Lower leg skin (tissue), 3 donors: Measurements from ENCODE around the gene TMEM164.

ENCODE experiments used
- POLR2A ChIP-seq, 2 donors: fragments of 450-650 bp; IDR thresholded peaks; one replicate each; pipeline ENCODE4 v1.6.1; 2016 to 2017; ENCODE audit warnings: antibody characterized with exemption in 2 of 2, mild to moderate bottlenecking in 1 of 2, moderate library complexity in 1 of 2
- TF ChIP-seq, protein P1 (sequence below), 3 donors: fragments of 450-650 bp; IDR thresholded peaks; one replicate each; pipeline ENCODE4 v1.5.1; 2016; ENCODE audit warnings: antibody characterized with exemption in 3 of 3, mild to moderate bottlenecking in 3 of 3, moderate library complexity in 2 of 3

DNA sequence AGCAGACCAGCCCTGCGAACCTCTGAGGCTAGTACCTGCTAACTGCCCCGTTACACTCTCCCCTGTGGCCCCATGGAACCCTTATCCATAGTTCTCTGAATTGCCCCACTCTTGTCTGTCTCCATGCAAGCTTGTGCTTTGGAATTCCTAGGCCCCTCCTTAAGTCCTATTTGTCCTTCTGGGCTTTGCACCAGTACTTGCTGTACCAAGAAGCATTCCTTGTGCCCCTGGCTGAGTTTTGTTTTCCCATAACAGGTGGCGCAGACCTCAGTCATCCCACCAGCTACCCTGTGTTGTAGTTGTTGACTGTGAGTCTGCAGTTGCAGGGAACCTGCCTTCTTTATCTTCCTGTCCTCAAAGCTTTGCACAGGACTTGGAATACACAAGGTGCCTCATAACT is 167.1 kb downstream of the TMEM164 start:
- TF ChIP-seq, protein P1, sequence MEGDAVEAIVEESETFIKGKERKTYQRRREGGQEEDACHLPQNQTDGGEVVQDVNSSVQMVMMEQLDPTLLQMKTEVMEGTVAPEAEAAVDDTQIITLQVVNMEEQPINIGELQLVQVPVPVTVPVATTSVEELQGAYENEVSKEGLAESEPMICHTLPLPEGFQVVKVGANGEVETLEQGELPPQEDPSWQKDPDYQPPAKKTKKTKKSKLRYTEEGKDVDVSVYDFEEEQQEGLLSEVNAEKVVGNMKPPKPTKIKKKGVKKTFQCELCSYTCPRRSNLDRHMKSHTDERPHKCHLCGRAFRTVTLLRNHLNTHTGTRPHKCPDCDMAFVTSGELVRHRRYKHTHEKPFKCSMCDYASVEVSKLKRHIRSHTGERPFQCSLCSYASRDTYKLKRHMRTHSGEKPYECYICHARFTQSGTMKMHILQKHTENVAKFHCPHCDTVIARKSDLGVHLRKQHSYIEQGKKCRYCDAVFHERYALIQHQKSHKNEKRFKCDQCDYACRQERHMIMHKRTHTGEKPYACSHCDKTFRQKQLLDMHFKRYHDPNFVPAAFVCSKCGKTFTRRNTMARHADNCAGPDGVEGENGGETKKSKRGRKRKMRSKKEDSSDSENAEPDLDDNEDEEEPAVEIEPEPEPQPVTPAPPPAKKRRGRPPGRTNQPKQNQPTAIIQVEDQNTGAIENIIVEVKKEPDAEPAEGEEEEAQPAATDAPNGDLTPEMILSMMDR (IDR thresholded peaks at IDR 0.05) = no peak
- no peak for TF ChIP-seq POLR2A (IDR thresholded peaks at IDR 0.05)
